HEK293 (cell line): Measurements from ENCODE around the gene NELFB.

Experiments
- CTCF ChIP-seq: fragments of 450-650 bp; formaldehyde crosslinking; IDR thresholded peaks from 2 replicates; pipeline ENCODE4 v1.5.1; 2016; ENCODE audit warnings: missing biosample characterization, missing genetic modification characterization
- ZBTB17 ChIP-seq: fragments of 450-650 bp; formaldehyde crosslinking; IDR thresholded peaks from 2 replicates; pipeline ENCODE4 v1.5.1; 2016; ENCODE audit warnings: missing biosample characterization, missing genetic modification characterization
- ZIC2 ChIP-seq: fragments of 450-650 bp; formaldehyde crosslinking; IDR thresholded peaks from 2 replicates; pipeline ENCODE4 v1.5.1; 2016; ENCODE audit warnings: missing biosample characterization, missing genetic modification characterization
- ZNF174 ChIP-seq: fragments of 450-650 bp; formaldehyde crosslinking; IDR thresholded peaks from 2 replicates; pipeline ENCODE4 v1.5.0; 2017; ENCODE audit warnings: missing biosample characterization, mild to moderate bottlenecking, missing genetic modification characterization
- ZNF175 ChIP-seq: fragments of 450-650 bp; formaldehyde crosslinking; IDR thresholded peaks from 2 replicates; pipeline ENCODE4 v1.5.1; 2016; ENCODE audit warnings: missing biosample characterization, missing genetic modification characterization

- TF ChIP-seq CTCF (tag by site-specific recombination) (peak; percentile 59), ZBTB17 (peak; percentile 89), ZIC2 (tag by site-specific recombination) (no peak), ZNF174 (tag by site-specific recombination) (no peak), ZNF175 (tag by site-specific recombination) (no peak)
These were observed 37.6 kb upstream of the NELFB start for GRCh38 chr9:137217276-137218211.
